Thyroid gland (tissue), 4 donors: ENCODE data around the gene ZC3H12A. TPM values are rescaled to one million over a fixed set of nuclear protein-coding genes. Genes with fewer than 3 reads are reported as not detected.

Experiments used
- DNase-seq, 2 donors: peaks; one replicate each; pipeline ENCODE4 v3.0.0-alpha.2; 2019
- H3K27ac ChIP-seq, 3 donors: fragments of 200-600 bp; sonication (generic); 1 replicate in 2 of 3; 2 replicates in 1 of 3; pipeline ENCODE4 v1.5.1; 2016 to 2019; ENCODE audit warnings: mild to moderate bottlenecking in 1 of 3, moderate library complexity in 1 of 3
- H3K27me3 ChIP-seq: fragments of 200-600 bp; sonication (generic); one replicate; pipeline ENCODE4 v1.5.1; 2019
- H3K36me3 ChIP-seq, 2 donors: fragments of 200-600 bp; sonication (generic); one replicate each; pipeline ENCODE4 v1.5.1; 2016 to 2019
- H3K4me1 ChIP-seq, 2 donors: fragments of 200-600 bp; sonication (generic); one replicate each; pipeline ENCODE4 v1.5.1; 2017 to 2019
- H3K4me3 ChIP-seq, 3 donors: fragments of 200-600 bp; sonication (generic); replicated peaks in 1 of 3; 1 replicate in 2 of 3; 2 replicates in 1 of 3; pipeline ENCODE4 v1.5.1; 2016; ENCODE audit warnings: mild to moderate bottlenecking in 1 of 3
- H3K9me3 ChIP-seq: fragments of 200-600 bp; sonication (generic); one replicate; pipeline ENCODE4 v1.5.1; 2017
- CTCF ChIP-seq, 6 experiments: fragments of 200-600 bp in 3 of 6; fragments of 450-650 bp in 3 of 6; sonication (generic) in 3 of 6; IDR thresholded peaks; one replicate each; pipeline ENCODE4 v1.5.1; 2016 to 2019; ENCODE audit warnings: antibody characterized with exemption in 6 of 6, mild to moderate bottlenecking in 2 of 6, inconsistent platforms in 1 of 6, moderate library complexity in 1 of 6
- POLR2A ChIP-seq, 2 donors: fragments of 450-650 bp; IDR thresholded peaks; one replicate each; pipeline ENCODE4 v1.6.1; 2017; ENCODE audit warnings: antibody characterized with exemption in 2 of 2, mild to moderate bottlenecking in 2 of 2, moderate library complexity in 1 of 2
- WGBS, 2 donors: methylation state at CpG; one replicate each; pipeline ENCODE4 v1.1.5; 2017; 5-methylcytosine and 5-hydroxymethylcytosine counted together
- intact Hi-C: fragments of 100-400 bp; cut with DNase I; formaldehyde crosslinking; loops from one replicate; pipeline ENCODE4 v1.15.1; 2023
- total RNA-seq, 4 donors: library from RNA; depleted of rRNA; stranded (reverse); fragments of >200 nt; gene quantifications; one replicate each; pipeline ENCODE4 v1.2.3, GENCODE V29; 2016

Gene ZC3H12A
- total RNA-seq, 4 donors from 2014 or later = 4.1 to 7.1 (median 5.1) TPM

GRCh38 chr1:37452416-37452815, 22.0 kb upstream of the ZC3H12A start:
- intact Hi-C loops = loop anchor here (5.0 kb wide), 1 partner anchor 230 kb away; no protein-coding TSS in a partner anchor

GRCh38 chr1:37453647-37454046, 20.7 kb upstream of the ZC3H12A start:
- no peaks in the 10 kb centered on the region for H3K4me1 ChIP-seq
- no peaks in the 10 kb centered on the region for H3K36me3 ChIP-seq
- H3K27ac ChIP-seq = no peak overlapping the region
- H3K9me3 ChIP-seq = no peaks in the 10 kb centered on the region
- H3K4me3 ChIP-seq = no peak overlapping the region
- intact Hi-C loops = loop anchor here (2.0 to 5.0 kb wide), 2 partner anchors 33 to 229 kb away; no protein-coding TSS in a partner anchor
- no peak for DNase-seq
- H3K27me3 ChIP-seq = no peaks in the 10 kb centered on the region
- 74 to 89% methylated on average over 7 of the region's 7 CpGs for whole genome bisulfite sequencing, 2 donors
- TF ChIP-seq POLR2A (IDR thresholded peaks at IDR 0.05) (no peak), CTCF (IDR thresholded peaks at IDR 0.05) (no peak)

More at GRCh38 chr1:37452416-37452815, 22.0 kb upstream of the ZC3H12A start:
- no peak for DNase-seq
- no peak overlapping the region for H3K27ac ChIP-seq
- 70 to 90% methylated on average over 4 to 5 of the region's 6 CpGs for WGBS, 2 donors
- TF ChIP-seq POLR2A (IDR thresholded peaks at IDR 0.05) (no peak), CTCF (IDR thresholded peaks at IDR 0.05) (no peak)
- no peaks in the 10 kb centered on the region for H3K9me3 ChIP-seq
- no peak overlapping the region for H3K4me3 ChIP-seq
- H3K36me3 ChIP-seq = no peaks in the 10 kb centered on the region
- no peaks in the 10 kb centered on the region for H3K27me3 ChIP-seq
- no peaks in the 10 kb centered on the region for H3K4me1 ChIP-seq

GRCh38 chr1:37455516-37455915, 18.9 kb upstream of the ZC3H12A start:
- Histone ChIP-seq H3K27ac (no peak overlapping the region), H3K9me3 (no peaks in the 10 kb centered on the region), H3K27me3 (no peaks in the 10 kb centered on the region), H3K4me1 (no peaks in the 10 kb centered on the region), H3K4me3 (no peak overlapping the region), H3K36me3 (no peaks in the 10 kb centered on the region)
- intact Hi-C loops = loop anchor here (2.0 kb wide), 1 partner anchor 31 kb away; no protein-coding TSS in a partner anchor
- WGBS, 2 donors = 54 to 74% methylated on average over 10 of the region's 10 CpGs
- TF ChIP-seq CTCF (IDR thresholded peaks at IDR 0.05) = no peak
- TF ChIP-seq POLR2A (IDR thresholded peaks at IDR 0.05) = no peak
- DNase-seq = no peak

GRCh38 chr1:37456614-37457013, 17.8 kb upstream of the ZC3H12A start:
- H3K4me1 ChIP-seq = no peaks in the 10 kb centered on the region
- H3K36me3 ChIP-seq = no peaks in the 10 kb centered on the region
- H3K4me3 ChIP-seq = no peak overlapping the region
- H3K27me3 ChIP-seq = no peaks in the 10 kb centered on the region
- intact Hi-C loops = no loop called here
- DNase-seq = no peak
- no peaks in the 10 kb centered on the region for H3K9me3 ChIP-seq
- H3K27ac ChIP-seq = no peak overlapping the region
- TF ChIP-seq POLR2A (IDR thresholded peaks at IDR 0.05) = no peak

GRCh38 chr1:37458551-37458950, 15.8 kb upstream of the ZC3H12A start:
- Histone ChIP-seq H3K4me3 (no peak overlapping the region), H3K27me3 (no peaks in the 10 kb centered on the region), H3K27ac (no peak overlapping the region), H3K9me3 (no peaks in the 10 kb centered on the region), H3K36me3 (no peaks in the 10 kb centered on the region), H3K4me1 (no peaks in the 10 kb centered on the region)
- WGBS, 2 donors = 63 to 73% methylated on average over 3 of the region's 3 CpGs
- no peak for TF ChIP-seq POLR2A (IDR thresholded peaks at IDR 0.05)
- no peak for TF ChIP-seq CTCF (IDR thresholded peaks at IDR 0.05)
- no peak for DNase-seq
- intact Hi-C loops = no loop called here
